Esophagus squamous epithelium (tissue), 5 donors: ENCODE data around the gene MFSD11. TPM values are rescaled to one million over a fixed set of nuclear protein-coding genes. Genes with fewer than 3 reads are reported as not detected.
A peak's percentile ranks its signal among the peaks of the same experiment; 100 is the strongest.

ENCODE experiments used
- DNase-seq: peaks from one replicate; lab custom pipeline; 2025; lab: John Stamatoyannopoulos, UW
- H3K27ac ChIP-seq, 4 donors: fragments of 200-600 bp; sonication (generic); one replicate each; pipeline ENCODE4 v1.5.1; 2016 to 2019; ENCODE audit warnings: mild to moderate bottlenecking in 1 of 4
- H3K27me3 ChIP-seq, 4 donors: fragments of 200-600 bp; sonication (generic); 1 replicate in 3 of 4; 2 replicates in 1 of 4; pipeline versions ENCODE4 v1.5.1 to v1.6.0; 2017 to 2021; ENCODE audit warnings: antibody characterized with exemption in 1 of 4
- H3K36me3 ChIP-seq, 3 donors: fragments of 200-600 bp; sonication (generic); one replicate each; pipeline ENCODE4 v1.5.1; 2016 to 2019
- H3K4me1 ChIP-seq, 3 donors: fragments of 200-600 bp; sonication (generic); one replicate each; pipeline ENCODE4 v1.5.1; 2017 to 2019
- H3K4me3 ChIP-seq, 4 donors: fragments of 200-600 bp; sonication (generic); 1 replicate in 3 of 4; 2 replicates in 1 of 4; pipeline ENCODE4 v1.5.1; 2016 to 2019; ENCODE audit warnings: mild to moderate bottlenecking in 2 of 4, moderate library complexity in 1 of 4
- H3K9me3 ChIP-seq, 3 donors: fragments of 200-600 bp; sonication (generic); one replicate each; pipeline ENCODE4 v1.5.1; 2016 to 2019
- POLR2A ChIP-seq, 4 donors: fragments of 450-650 bp; IDR thresholded peaks; one replicate each; pipeline ENCODE4 v1.6.1; 2017; ENCODE audit warnings: antibody characterized with exemption in 4 of 4, mild to moderate bottlenecking in 4 of 4, moderate library complexity in 3 of 4
- WGBS, 2 donors: methylation state at CpG; one replicate each; pipeline ENCODE4 v1.1.5; 2018; 5-methylcytosine and 5-hydroxymethylcytosine counted together
- intact Hi-C: fragments of 100-400 bp; cut with DNase I; formaldehyde crosslinking; loops from one replicate; pipeline ENCODE4 v1.15.0; 2022
- total RNA-seq, 4 donors: library from RNA; depleted of rRNA; stranded (reverse); fragments of >200 nt; gene quantifications; one replicate each; pipeline ENCODE4 v1.1.0, GENCODE V29; 2016
- TF ChIP-seq, protein P1 (sequence below), 6 experiments: fragments of 450-650 bp in 4 of 6; fragments of 200-600 bp in 2 of 6; sonication (generic) in 2 of 6; IDR thresholded peaks; one replicate each; pipeline ENCODE4 v1.5.1; 2016 to 2019; ENCODE audit warnings: antibody characterized with exemption in 6 of 6, mild to moderate bottlenecking in 4 of 6, moderate library complexity in 4 of 6
- donor health status: DM: yes; HTN: yes; CAD: no.

MFSD11 gene
- total RNA-seq, 4 donors from 2014 or later, result 24.2 to 31.0 (median 28.1) TPM

DNA sequence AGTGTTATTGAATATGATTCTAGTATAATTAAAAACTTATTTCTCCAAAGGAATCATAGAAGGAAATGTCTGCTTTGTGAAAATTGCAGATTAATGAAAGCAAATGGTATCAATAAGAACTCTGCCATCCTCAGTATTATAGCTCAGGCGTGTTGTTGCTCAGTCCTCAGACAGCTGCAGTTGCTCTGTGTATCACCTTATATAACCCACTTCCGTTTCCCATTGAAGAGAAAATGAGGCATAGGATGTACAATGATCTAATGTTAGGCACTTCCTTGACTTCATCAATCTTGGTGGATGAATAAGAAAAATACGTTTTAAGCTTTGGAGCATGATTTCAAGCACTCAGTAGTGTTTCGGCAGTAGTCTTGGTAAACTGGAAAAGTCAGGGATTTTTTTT is 14.1 kb downstream of the MFSD11 start:
- Histone ChIP-seq H3K9me3 (no peaks in the 10 kb centered on the region), H3K27me3 (no peaks in the 10 kb centered on the region), H3K36me3 (peaks cover 0 to 69% (median 6%) of the 10 kb centered on the region in 3 donors), H3K4me3 (no peak overlapping the region), H3K27ac (peak overlapping the region in 2 of 4 donors; percentile 39 to 71), H3K4me1 (peaks cover 0 to 25% (median 6%) of the 10 kb centered on the region in 3 donors)
- intact Hi-C loops, result no loop called here
- TF ChIP-seq, protein P1, sequence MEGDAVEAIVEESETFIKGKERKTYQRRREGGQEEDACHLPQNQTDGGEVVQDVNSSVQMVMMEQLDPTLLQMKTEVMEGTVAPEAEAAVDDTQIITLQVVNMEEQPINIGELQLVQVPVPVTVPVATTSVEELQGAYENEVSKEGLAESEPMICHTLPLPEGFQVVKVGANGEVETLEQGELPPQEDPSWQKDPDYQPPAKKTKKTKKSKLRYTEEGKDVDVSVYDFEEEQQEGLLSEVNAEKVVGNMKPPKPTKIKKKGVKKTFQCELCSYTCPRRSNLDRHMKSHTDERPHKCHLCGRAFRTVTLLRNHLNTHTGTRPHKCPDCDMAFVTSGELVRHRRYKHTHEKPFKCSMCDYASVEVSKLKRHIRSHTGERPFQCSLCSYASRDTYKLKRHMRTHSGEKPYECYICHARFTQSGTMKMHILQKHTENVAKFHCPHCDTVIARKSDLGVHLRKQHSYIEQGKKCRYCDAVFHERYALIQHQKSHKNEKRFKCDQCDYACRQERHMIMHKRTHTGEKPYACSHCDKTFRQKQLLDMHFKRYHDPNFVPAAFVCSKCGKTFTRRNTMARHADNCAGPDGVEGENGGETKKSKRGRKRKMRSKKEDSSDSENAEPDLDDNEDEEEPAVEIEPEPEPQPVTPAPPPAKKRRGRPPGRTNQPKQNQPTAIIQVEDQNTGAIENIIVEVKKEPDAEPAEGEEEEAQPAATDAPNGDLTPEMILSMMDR (IDR thresholded peaks at IDR 0.05), result no peak
- TF ChIP-seq POLR2A (IDR thresholded peaks at IDR 0.05), result no peak
- 62 to 72% methylated on average over 4 of the region's 4 CpGs for WGBS, 2 donors
- no peak for DNase-seq

DNA sequence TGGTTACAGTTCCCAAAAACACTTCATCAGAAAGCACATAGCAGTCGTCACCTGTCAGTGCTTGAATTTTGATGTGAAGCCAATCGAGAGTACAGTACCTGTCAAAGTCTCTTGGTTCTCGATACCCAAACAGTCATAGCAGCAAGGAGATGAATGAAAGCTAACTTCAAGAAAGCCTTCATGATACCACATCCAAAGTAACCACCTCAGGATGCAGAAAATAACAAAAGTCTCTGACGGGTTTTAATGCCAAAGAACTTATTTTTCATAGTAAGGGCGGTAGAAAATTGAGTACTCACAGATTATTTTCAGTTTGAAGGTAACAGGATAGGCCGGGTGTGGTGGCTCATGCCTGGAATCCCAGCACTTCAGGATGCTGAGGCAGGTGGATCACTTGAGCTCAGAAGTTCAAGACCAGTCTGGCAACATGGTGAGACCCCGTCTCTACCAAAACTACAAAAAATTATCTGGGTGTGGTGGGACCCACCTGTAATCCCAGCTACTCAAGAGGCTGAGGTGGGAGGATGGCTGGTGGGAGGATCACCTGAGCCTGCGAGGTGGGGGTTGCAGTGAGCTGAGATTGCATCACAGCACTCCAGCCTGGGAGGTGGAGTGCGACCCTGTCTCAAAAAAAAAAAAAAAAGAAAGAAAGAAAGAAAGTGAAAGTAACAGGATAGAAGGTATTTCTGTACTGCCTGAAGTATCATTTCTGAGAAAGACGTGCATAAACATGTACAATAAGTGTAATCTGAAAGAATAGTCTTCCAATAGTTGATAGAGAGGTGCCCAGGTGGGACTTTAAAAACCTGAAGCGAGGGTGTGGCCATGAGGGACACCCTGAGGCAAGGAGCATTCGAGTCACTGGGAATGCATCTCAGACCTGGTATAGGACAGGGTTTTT is 15.4 kb downstream of the MFSD11 start:
- TF ChIP-seq POLR2A (IDR thresholded peaks at IDR 0.05), result no peak
- TF ChIP-seq, protein P1 (IDR thresholded peaks at IDR 0.05), result no peak
- no peak for DNase-seq
- Histone ChIP-seq H3K4me1 (peaks cover 0 to 25% (median 6%) of the 10 kb centered on the region in 3 donors), H3K4me3 (peak overlapping the region in 3 of 4 donors; percentile 13 to 42 (median 13)), H3K9me3 (no peaks in the 10 kb centered on the region), H3K27me3 (no peaks in the 10 kb centered on the region), H3K27ac (peak overlapping the region; percentile 56 to 75 (median 72)), H3K36me3 (peaks cover 0 to 69% (median 6%) of the 10 kb centered on the region in 3 donors)
- intact Hi-C loops, result no loop called here
- 31 to 40% methylated on average over 12 of the region's 12 CpGs for WGBS, 2 donors

DNA sequence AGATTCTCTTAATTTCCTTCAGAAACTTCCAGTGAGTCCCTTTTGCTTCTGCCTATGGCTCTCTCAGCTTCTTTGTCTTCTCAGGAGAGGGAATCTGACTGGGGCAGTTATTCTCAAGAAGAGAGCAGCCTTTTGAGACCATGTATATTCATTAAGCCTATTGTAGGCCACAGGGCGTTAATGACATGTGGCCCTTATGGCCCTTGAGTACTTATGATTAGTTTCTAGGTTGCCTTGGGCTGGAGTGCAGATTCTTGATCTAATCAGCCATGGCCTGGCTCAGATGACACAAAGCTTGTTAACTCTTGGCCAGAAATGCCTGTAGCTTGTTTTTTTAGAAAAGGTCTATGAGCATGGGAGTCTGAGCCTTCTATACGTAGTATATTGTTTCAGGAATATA is 17.4 kb downstream of the MFSD11 start:
- Histone ChIP-seq H3K9me3 (no peaks in the 10 kb centered on the region), H3K27ac (no peak overlapping the region), H3K4me3 (no peak overlapping the region), H3K36me3 (peaks cover 0 to 68% (median 6%) of the 10 kb centered on the region in 3 donors), H3K4me1 (peaks cover 0 to 25% (median 6%) of the 10 kb centered on the region in 3 donors), H3K27me3 (no peaks in the 10 kb centered on the region)
- TF ChIP-seq, protein P1 (IDR thresholded peaks at IDR 0.05), result no peak
- TF ChIP-seq POLR2A (IDR thresholded peaks at IDR 0.05), result no peak
- no peak for DNase-seq
- 88 to 100% methylated on average over 2 of the region's 2 CpGs for WGBS, 2 donors
- intact Hi-C loops, result no loop called here

DNA sequence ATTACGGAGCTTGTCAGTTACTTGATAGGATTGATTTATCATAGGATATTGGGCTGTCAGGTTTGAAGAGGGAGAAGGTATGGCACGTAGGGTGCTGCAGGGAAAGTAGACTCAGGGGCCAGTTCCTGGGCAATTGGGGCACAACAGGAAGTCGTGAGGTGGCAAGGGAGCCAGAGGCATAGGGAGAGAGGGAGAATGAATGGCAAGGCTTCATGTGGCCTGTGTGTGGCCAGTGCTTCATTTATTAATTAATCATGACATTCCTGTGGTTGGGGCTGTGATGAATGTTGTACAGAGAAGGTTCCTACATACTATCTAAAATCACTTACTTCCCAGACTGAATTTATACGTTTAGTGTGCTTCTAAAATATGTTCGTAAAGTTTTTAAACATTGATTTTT is 19.3 kb downstream of the MFSD11 start:
- DNase-seq, result no peak
- H3K4me1 ChIP-seq, result peaks cover 0 to 25% (median 6%) of the 10 kb centered on the region in 3 donors
- TF ChIP-seq, protein P1 (IDR thresholded peaks at IDR 0.05), result no peak
- no peak for TF ChIP-seq POLR2A (IDR thresholded peaks at IDR 0.05)
- intact Hi-C loops, result no loop called here
- no peaks in the 10 kb centered on the region for H3K9me3 ChIP-seq
- no peaks in the 10 kb centered on the region for H3K27me3 ChIP-seq
- peaks cover 0 to 66% (median 6%) of the 10 kb centered on the region in 3 donors for H3K36me3 ChIP-seq
- WGBS, 2 donors, result 91 to 96% methylated on average over 5 of the region's 5 CpGs
- H3K4me3 ChIP-seq, result no peak overlapping the region
- H3K27ac ChIP-seq, result no peak overlapping the region

DNA sequence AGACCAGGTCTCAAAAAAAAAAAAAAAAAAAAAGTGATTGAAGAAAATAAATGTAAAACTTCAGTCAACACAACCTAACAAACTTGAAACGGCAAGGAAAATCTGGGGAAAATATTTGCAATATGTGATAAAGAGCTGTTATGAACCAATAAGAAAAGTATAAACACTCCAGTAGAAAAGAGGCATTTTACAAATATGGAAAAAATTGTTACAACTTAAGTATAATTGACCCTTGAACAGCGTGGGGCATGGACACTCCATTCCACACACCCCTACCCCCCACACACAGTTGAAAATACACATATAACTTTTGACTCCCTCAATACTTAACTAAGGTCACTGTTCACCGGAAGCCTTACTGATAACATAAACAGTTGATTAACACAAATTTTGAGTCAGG is 20.7 kb downstream of the MFSD11 start:
- WGBS, 2 donors, result 95 to 97% methylated on average over 3 of the region's 3 CpGs
- no peak for DNase-seq
- TF ChIP-seq POLR2A (IDR thresholded peaks at IDR 0.05), result no peak
- TF ChIP-seq, protein P1 (IDR thresholded peaks at IDR 0.05), result no peak
- no peak overlapping the region for H3K4me3 ChIP-seq
- intact Hi-C loops, result no loop called here
- H3K9me3 ChIP-seq, result no peaks in the 10 kb centered on the region
- H3K27me3 ChIP-seq, result no peaks in the 10 kb centered on the region
- H3K27ac ChIP-seq, result no peak overlapping the region
- peaks cover 0 to 12% (median 6%) of the 10 kb centered on the region in 3 donors for H3K4me1 ChIP-seq
- H3K36me3 ChIP-seq, result peaks cover 0 to 66% (median 6%) of the 10 kb centered on the region in 3 donors
